ENCODE measurements around the gene TCAP.

Gene TCAP

DNA sequence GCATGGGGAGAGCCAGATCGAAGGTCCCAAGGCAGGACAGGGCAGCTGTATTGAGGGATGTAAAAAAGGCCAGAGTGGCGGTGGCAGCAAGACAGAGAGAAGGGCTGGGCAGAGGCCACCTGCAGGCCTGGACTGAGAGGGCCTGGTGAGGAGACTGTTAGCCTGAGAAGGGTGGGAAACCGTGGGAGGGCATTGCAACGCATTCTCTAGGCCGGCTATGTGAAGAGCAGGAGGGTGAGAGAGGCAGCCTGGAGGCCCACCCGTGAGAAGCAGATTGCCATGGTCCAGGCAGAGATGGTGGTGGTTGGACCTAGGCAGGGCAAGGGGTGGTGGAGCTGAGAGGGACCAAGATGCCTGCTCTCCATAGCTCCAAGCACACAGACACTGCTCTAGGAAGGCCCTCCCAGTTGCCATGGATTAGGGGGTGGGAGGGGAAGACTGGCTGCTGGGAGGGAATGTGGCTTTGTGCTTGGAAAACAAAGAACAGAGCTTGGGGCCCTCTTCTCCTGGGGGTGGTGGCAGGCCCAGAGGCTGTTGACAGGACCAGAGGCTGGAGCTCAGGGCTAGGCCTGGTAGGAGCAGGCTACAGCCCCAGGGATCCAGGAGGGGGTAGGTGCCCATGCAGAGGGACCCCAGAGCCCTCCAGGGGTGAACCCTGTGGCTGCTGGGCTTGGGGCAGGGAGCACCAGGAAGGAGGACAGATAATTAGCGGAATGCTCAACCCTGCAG lies 12.4 kb upstream of the TCAP start:
- no peak for DNase-seq

DNA sequence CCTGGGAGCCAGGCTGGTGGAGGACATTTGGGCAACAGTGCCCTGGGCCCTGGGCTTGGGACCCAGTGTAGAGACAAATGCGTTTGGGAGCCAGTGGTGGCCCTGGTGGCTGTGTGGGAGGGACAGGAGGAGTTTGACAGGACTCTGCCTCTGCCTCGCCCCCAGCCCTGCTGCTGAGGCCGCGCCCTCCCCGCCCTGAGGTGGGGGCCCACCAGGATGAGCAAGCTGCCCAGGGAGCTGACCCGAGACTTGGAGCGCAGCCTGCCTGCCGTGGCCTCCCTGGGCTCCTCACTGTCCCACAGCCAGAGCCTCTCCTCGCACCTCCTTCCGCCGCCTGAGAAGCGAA lies 11.9 kb upstream of the TCAP start:
- no peak for DNase-seq

DNA sequence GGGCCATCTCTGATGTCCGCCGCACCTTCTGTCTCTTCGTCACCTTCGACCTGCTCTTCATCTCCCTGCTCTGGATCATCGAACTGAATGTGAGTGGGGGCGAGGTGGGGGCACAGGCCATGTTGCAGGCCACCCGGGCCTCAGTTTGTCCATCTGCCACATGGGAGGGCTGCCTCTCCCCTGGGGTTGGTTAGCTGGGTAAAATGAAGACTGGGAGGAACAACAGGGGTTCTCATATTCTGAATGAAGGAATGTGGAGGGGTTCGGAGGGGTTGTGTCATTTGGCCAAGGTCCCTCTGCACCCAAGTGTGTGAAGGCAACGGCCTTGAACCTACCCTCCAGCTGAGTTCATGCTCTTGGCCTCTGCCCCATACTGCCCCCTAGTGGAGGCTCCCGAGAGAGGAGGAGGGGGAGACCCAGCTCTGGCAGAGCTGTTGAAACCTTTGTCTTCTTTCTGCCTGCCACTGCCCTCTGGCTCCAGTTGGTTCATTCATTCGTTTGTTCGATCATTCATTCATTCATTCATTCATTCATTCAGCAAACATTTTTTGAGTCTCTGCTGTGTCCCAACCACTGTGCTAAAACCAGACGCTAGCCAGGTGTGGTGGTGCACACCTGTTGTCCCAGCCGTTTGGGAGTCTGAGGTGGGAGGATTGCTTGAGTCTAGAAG lies 11.4 kb upstream of the TCAP start:
- peak; percentile 72 to 84 for DNase-seq

DNA sequence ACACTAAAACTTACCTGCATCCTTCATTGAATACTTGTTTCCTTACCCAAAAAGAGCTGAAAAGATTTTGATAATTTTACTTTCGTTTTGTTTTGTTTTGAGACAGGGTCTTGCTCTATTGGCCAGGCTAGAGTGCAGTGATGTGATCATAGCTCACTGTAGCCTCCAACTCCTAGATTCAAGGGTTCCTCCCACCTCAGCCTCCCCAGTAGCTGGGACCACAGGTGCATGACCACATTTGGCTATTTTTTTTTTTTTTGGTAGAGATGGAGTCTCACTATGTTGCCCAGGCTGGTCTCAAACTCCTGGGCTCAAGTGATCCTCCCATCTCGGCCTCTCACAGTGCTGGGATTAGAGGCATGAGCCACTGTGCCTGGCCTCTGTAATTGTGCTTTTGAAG lies 10.0 kb upstream of the TCAP start:
- DNase-seq, result no peak

DNA sequence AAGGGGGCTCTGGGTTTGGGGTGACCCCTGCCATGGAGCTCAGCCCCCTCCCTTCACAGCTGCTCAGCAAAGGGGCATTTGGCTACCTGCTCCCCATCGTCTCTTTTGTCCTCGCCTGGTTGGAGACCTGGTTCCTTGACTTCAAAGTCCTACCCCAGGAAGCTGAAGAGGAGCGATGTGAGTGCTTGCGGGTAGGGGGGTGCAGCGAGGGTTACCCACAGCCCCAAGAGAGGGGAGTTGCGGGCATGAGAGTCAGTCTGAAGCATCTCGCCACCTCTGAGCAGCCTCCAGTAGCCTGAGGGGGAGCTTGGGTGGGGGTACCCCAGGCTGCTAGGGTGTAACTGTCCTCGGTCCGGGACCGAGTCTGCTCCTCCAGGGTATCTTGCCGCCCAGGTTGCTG lies 6.8 kb upstream of the TCAP start:
- no peak for DNase-seq

DNA sequence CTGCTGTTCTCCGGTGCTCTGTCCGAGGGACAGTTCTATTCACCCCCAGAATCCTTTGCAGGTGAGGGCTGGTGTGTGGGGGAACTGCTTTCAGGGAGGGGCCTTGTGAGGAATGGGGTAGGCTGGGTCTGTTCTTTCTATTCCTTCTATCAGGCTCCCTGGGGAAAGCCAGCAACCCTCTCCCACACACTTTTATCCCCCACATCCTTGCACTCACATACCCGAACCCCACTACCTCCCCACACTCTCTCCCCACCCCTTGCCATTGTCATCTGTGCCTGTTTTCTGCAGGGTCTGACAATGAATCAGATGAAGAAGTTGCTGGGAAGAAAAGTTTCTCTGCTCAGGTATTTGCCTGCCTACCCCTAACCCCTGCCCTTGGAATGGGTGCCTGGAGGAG lies 6.4 kb upstream of the TCAP start:
- no peak for DNase-seq

DNA sequence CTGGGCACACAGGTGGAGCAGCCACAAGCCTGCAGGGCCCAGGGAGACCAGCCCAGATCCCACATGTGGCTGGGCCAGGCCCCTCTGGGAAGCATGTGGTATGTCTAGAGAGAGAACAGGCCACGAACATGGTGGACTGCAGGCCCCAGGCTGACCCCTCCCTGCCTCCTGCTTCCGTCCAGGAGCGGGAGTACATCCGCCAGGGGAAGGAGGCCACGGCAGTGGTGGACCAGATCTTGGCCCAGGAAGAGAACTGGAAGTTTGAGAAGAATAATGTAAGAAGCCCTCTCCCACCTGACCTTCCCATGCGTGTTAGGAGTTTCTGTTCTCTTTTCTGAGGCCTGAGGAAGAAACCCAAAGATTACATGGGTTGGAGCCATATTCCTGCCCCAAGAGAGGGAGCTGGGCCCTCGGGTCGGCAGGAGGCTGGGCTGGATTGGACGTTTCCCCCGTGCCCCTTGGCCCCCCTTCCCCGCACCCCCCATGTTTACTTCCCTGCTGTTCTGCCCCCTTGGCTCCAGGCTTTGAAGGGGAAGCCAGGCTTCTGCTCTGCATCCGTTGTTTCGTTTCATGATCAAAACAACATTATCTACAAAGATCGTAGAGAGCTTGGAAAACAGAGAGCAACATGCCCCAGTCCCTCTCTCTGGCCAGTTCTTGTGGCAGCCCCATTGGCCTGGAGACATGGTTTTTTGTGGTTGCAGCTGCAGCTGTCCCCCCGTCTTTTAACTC lies 5.7 kb upstream of the TCAP start:
- DNase-seq, result no peak

DNA sequence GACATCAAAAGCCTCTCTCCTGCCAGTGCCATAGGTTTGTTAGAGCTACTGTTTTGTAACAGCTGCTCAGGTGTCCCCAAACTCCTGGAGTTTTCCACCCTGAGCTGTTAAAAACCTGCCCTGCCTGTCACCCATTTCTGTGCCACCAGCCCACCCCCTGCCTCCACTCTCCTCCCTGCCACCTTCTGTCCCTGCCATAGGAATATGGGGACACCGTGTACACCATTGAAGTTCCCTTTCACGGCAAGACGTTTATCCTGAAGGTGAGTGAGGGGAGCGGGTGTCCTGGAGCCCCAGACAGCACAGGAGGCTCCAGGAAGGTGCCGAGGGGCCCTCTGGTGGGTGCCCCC lies 5.2 kb upstream of the TCAP start:
- no peak for DNase-seq

DNA sequence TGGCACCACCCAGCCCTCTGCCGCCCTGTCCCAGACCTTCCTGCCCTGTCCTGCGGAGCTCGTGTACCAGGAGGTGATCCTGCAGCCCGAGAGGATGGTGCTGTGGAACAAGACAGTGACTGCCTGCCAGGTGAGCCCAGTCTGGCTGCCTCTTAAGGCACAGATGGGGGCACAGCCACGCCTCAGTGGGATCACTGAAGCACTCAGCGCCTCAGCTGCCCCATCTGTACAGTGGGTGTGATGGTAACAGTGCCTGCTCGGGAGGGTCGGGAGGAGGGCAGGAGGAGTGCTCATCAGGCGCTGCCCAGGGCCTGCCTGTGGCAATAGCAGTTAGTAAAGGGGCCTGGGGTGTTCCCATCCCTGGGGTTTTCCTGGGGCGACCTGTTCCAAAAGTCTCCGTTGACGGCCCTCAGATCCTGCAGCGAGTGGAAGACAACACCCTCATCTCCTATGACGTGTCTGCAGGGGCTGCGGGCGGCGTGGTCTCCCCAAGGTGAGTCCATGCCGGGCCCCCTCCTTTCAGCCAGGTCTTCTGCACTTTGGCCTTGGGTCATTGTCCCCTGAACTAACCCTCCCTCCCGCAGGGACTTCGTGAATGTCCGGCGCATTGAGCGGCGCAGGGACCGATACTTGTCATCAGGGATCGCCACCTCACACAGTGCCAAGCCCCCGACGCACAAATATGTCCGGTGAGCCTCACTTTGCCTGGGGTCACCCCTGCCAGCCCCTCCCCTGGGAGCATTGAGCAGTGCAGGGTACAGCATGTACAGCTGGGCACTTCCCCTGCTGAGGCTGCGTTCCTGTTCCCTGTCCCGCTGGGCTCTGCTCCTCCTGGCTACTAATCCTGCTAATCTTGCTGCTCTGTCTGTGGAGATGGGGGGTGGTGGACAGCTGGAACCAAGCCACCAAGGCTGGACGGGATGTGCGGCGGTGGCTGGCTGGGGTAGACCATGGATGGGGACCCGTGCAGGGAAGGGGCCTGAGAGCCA lies 4.5 kb upstream of the TCAP start:
- DNase-seq, result no peak

DNA sequence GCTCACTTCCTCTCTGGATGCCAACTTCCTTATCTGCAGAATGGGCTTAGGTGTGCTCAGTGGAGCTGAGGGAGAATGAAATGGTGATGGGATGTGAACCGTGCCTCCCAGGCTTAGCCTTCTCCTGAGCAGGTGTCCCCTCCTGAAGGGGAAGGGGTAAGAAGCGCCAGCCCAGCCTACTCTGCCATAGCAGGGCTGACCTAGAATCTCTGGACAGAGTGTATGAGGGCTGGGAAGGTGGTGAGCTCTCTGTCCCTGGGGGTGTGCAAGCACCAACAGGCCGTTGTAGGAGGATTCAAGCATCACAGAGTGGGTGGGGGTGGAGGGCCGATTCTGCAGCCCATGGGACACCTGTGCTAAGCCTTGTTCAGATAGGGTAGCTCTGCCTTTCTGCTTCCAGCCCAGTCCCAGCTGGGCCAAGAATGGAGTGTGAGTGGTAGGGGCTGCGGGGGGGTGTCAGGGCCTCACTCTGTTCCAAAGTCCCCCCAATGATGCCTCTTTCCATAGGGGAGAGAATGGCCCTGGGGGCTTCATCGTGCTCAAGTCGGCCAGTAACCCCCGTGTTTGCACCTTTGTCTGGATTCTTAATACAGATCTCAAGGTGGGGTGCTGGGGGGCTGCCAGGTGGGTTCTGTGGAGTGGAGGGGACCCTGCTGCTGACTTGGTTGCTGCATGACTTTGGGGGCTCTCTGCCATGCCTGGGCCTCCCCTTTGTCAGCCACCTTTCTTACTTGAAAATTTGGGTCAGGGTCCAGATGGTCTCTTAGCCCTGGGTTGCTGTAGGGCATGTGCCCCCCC lies 3.2 kb upstream of the TCAP start:
- no peak for DNase-seq

DNA sequence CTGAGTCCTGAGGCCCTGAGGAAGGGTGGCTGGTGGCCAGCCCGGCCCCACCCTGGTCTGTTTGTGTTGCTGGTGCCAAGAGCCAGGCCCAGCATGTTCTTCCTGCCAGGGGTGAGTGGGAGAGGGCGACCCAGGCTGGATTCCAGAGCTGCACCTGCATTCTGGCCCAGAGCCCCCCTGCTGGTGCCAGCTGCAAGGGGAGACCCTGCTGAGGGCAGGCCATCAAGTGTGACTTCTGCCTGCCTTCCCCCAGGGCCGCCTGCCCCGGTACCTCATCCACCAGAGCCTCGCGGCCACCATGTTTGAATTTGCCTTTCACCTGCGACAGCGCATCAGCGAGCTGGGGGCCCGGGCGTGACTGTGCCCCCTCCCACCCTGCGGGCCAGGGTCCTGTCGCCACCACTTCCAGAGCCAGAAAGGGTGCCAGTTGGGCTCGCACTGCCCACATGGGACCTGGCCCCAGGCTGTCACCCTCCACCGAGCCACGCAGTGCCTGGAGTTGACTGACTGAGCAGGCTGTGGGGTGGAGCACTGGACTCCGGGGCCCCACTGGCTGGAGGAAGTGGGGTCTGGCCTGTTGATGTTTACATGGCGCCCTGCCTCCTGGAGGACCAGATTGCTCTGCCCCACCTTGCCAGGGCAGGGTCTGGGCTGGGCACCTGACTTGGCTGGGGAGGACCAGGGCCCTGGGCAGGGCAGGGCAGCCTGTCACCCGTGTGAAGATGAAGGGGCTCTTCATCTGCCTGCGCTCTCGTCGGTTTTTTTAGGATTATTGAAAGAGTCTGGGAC lies 2.4 kb upstream of the TCAP start:
- DNase-seq, result no peak

DNA sequence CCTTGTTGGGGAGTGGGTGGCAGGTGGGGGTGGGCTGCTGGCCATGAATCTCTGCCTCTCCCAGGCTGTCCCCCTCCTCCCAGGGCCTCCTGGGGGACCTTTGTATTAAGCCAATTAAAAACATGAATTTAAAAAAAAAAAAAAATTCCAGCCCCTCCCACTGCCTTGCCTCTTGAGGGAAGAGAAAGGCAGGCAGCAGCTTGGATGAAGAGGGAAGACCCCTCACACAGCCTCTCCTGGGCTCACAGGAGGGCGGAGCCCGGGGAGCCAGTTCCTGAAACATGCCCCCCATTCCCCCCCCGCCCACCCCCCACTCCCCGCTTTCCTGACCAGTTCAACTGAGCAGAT lies 1.8 kb upstream of the TCAP start:
- DNase-seq, result no peak

DNA sequence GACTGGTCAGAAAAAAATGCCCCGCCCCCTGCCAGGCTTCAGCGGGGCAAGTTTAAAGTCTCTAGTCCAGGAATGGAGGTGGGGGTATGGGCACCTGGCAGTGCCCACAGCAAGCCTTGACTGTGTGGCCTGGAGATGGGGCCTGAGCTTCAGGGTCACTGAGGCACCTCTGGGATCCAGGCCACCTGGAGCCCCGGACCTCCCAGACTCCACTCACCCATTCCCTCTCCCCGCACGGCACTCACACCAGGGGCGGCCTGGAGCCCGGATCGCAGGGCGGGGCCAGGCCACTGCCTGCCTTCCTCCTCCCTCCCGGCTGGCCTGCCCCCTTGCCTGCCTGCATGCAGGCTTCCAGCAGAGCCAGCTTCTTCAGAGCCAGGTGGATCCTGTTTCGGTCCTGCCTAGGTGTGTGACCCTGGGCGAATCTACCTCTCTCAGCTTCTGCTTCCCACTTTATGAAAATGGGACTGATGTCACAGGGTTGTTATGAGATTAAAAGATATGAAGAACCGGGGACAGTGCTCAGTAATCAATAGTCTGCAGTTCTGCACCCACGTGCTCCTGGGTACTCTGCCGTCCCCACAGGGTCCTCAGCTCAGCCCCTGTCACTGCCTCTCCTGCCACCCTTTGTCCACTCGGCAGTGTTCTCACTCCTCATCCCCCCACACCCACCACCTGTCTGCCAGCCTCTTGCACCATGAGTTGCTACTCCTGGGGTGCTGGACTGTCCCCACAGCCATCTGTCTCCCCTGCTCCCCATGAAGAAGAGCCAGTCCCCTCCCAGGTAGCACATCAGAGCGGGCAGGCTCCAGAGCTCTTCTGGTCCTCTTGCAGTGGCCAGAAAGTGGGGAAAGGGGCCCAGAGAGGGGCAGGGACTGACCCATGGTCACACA lies 1.2 kb upstream of the TCAP start:
- no peak for DNase-seq

DNA sequence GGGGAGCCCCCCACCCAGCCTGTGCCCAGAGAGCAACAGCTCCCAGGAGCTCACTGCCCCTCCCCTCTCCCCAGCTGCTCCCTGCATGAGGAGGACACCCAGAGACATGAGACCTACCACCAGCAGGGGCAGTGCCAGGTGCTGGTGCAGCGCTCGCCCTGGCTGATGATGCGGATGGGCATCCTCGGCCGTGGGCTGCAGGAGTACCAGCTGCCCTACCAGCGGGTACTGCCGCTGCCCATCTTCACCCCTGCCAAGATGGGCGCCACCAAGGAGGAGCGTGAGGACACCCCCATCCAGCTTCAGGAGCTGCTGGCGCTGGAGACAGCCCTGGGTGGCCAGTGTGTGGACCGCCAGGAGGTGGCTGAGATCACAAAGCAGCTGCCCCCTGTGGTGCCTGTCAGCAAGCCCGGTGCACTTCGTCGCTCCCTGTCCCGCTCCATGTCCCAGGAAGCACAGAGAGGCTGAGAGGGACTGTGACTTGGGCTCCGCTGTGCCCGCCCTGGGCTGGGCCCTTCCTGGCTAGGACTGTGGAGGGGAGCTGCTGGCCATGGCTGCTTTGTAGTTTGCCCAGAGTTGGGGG lies 584 bp downstream of the TCAP start:
- DNase-seq, result no peak

DNA sequence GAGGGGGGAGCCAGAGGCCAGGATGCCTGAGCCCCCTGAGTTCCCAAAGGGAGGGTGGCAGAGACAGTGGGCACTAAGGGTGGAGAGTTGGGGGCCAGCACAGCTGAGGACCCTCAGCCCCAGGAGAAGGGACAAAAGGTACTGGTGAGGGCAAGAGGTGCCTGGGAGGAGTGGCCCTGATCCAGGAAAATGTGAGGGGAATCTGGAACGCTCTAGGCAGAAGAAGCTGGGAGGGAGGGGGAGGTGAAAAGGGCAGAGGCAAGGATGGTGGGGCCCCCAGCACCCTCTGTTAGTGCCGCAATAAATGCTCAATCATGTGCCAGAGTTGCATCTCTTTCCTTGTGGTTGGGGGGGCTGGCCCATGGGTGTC lies 1.1 kb downstream of the TCAP start:
- no peak for DNase-seq

DNA sequence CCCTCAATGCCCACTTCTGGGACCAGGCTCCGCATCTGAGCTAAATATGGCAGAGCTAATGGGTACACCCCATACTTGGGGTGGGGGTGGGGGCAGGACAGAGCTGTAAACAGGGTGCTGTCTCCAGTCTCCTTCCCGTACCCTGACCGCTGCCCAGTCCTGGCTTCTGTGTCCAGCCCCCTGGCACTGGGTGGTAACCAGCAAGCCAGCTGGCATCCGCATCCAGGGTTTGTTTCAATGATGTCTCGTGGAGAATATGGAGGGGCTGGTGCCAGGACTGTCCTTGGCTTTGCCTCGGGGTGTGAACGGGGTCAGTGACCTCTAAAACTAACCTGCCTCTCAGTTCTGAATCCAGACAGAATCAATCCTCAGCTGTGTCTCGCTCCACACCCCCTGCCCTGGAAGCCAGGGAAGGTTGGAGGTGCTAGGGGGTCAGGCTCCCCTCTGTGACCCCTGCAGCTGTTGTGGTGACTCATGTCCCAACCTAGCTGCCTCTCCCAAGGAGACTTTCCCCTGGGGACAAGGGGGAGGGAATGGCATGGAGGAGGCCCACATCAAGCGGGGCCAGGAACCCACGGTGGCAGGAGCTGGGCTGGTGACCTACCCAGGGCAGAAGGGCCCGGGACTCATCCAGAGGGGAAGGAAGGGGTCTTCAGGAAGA lies 1.6 kb downstream of the TCAP start:
- no peak for DNase-seq

DNA sequence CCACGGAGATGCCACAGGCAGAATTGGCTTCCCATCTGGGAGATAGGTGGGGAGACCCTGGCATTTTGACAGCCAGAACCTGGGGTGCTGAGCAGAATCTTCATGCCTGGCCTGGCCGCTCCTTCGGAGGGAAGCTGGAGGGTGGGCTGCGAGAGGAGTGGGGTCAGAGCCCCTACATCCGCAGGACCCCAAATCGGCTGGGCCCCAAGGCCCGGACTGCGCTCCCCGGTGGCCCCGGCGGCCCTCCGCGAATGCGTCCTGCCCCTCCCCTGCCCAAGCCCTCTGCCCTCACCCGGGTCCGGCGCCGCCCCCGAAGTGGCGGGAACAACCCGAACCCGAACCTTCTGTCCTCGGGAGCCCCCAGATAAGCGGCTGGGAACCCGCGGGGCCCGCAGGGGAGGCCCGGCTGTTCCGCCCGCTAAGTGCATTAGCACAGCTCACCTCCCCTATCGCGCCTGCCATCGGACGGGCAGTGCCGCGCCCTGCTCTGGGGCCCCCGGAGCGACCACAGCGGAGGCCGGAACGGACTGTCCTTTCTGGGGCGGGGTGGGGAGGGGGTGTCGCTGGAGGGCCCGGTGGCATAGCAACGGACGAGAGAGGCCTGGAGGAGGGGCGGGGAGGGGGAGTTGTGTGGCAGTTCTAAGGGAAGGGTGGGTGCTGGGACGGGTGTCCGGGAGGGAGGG lies 2.3 kb downstream of the TCAP start:
- DNase-seq, result peak in 1 of 2 donors; percentile 21

DNA sequence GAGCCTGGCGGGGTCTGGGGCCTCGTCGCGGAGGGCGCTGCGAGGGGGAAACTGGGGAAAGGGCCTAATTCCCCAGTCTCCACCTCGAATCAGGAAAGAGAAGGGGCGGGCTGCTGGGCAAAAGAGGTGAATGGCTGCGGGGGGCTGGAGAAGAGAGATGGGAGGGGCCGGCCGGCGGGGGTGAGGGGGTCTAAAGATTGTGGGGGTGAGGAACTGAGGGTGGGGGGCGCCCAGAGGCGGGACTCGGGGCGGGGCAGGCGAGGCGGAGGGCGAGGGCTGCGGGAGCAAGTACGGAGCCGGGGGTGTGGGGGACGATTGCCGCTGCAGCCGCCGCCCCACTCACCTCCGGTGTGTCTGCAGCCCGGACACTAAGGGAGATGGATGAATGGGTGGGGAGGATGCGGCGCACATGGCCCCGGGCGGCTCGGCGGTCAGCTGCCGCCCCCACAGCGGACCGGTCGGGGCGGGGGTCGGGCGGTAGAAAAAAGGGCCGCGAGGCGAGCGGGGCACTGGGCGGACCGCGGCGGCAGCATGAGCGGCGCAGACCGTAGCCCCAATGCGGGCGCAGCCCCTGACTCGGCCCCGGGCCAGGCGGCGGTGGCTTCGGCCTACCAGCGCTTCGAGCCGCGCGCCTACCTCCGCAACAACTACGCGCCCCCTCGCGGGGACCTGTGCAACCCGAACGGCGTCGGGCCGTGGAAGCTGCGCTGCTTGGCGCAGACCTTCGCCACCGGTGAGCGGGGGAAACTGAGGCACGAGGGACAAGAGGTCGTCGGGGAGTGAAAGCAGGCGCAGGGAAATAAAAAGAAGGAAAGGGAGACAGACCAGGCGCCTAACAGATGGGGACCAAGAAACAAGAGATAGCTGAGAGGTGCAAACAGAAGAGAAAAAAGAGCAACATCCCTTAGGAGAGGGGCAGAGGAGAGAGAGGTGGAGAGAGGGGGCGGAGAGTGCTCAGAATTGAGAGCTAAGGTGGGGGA lies 3.1 kb downstream of the TCAP start, which contains the start of gene PNMT:
Gene PNMT (plus strand): TSS at position 509 of the 980 bp plus-strand sequence. CDS start 23 bp downstream, at position 532.
- peak; percentile 64 to 71 for DNase-seq

Measured in CD4-positive, alpha-beta T cell treated with Interferon alpha-2 for 1 hour (primary cell).